ENCODE measurements around the gene HIPK3.
"Not testable (repeated sequence)": the region's sequence is repeated elsewhere in the genome, so short reads cannot be mapped to it uniquely, and the experiment has no call there.

The HIPK3 gene

GRCh38 chr11:33237039-33237597, 20.1 kb upstream of the HIPK3 start:
- no peaks in the 10 kb centered on the region for H3K4me1 ChIP-seq (ENCODE audit: control insufficient read depth, insufficient read depth, low read length)
- H3K27ac ChIP-seq (ENCODE audit: low read depth, low read length): no peak overlapping the region
- H3K4me3 ChIP-seq (ENCODE audit: low read length): no peak overlapping the region
- H3K36me3 ChIP-seq (ENCODE audit: control insufficient read depth, insufficient read depth, low read length): no peaks in the 10 kb centered on the region
- no peaks in the 10 kb centered on the region for H3K27me3 ChIP-seq (ENCODE audit: control insufficient read depth, insufficient read depth, low read length)
- H3K9ac ChIP-seq (ENCODE audit: low read length): no peak overlapping the region

DNA sequence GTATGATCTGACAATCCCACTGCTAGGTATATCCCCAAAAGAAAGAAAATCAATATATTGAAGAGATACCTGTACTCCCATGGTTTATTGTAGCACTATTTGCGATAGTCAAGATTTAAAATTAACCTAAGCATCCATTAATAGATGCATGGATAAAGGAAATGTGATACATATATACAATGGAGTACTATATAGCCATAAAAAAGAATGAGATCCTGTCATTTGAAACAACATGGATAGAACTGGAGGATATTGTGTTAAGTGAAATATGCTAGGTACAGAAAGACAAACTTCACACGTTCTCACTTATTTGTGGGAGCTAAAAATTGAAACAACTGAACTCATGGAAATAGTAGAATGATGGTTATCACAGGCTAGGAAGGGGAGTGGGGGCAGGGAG, 14.6 kb upstream of the HIPK3 start:
- Histone ChIP-seq H3K27ac (ENCODE audit: low read depth, low read length) (no peak overlapping the region), H3K9ac (ENCODE audit: low read length) (no peak overlapping the region), H3K4me3 (ENCODE audit: low read length) (no peak overlapping the region), H3K4me1 (ENCODE audit: control insufficient read depth, insufficient read depth, low read length) (no peaks in the 10 kb centered on the region), H3K36me3 (ENCODE audit: control insufficient read depth, insufficient read depth, low read length) (no peaks in the 10 kb centered on the region), H3K27me3 (ENCODE audit: control insufficient read depth, insufficient read depth, low read length) (no peaks in the 10 kb centered on the region)

- H3K4me1 ChIP-seq (ENCODE audit: control insufficient read depth, insufficient read depth, low read length); H3K27ac ChIP-seq (ENCODE audit: low read depth, low read length); H3K27me3 ChIP-seq (ENCODE audit: control insufficient read depth, insufficient read depth, low read length); H3K36me3 ChIP-seq (ENCODE audit: control insufficient read depth, insufficient read depth, low read length); H3K9ac ChIP-seq (ENCODE audit: low read length); H3K4me3 ChIP-seq (ENCODE audit: low read length): not testable (repeated sequence)
Observed at GRCh38 chr11:33243654-33244053, 13.5 kb upstream of the HIPK3 start.

GRCh38 chr11:33248416-33248971, 8.7 kb upstream of the HIPK3 start:
- Histone ChIP-seq H3K4me1 (ENCODE audit: control insufficient read depth, insufficient read depth, low read length) (peaks cover 3% of the 10 kb centered on the region), H3K9ac (ENCODE audit: low read length) (no peak overlapping the region), H3K36me3 (ENCODE audit: control insufficient read depth, insufficient read depth, low read length) (no peaks in the 10 kb centered on the region), H3K4me3 (ENCODE audit: low read length) (no peak overlapping the region), H3K27me3 (ENCODE audit: control insufficient read depth, insufficient read depth, low read length) (no peaks in the 10 kb centered on the region), H3K27ac (ENCODE audit: low read depth, low read length) (no peak overlapping the region)

- H3K36me3 ChIP-seq (ENCODE audit: control insufficient read depth, insufficient read depth, low read length): no peaks in the 10 kb centered on the region
- no peaks in the 10 kb centered on the region for H3K27me3 ChIP-seq (ENCODE audit: control insufficient read depth, insufficient read depth, low read length)
- peak overlapping the region; percentile 51 for H3K4me3 ChIP-seq (ENCODE audit: low read length)
- peak overlapping the region; percentile 100 for H3K27ac ChIP-seq (ENCODE audit: low read depth, low read length)
- no peak overlapping the region for H3K9ac ChIP-seq (ENCODE audit: low read length)
- H3K4me1 ChIP-seq (ENCODE audit: control insufficient read depth, insufficient read depth, low read length): peaks cover 8% of the 10 kb centered on the region
Observed at GRCh38 chr11:33256031-33256812, 959 bp upstream of the HIPK3 start.

GRCh38 chr11:33256813-33257159, 395 bp upstream of the HIPK3 start:
- H3K27me3 ChIP-seq (ENCODE audit: control insufficient read depth, insufficient read depth, low read length): no peaks in the 10 kb centered on the region
- H3K4me1 ChIP-seq (ENCODE audit: control insufficient read depth, insufficient read depth, low read length): peaks cover 8% of the 10 kb centered on the region
- H3K27ac ChIP-seq (ENCODE audit: low read depth, low read length): peak overlapping the region; percentile 100
- H3K9ac ChIP-seq (ENCODE audit: low read length): peak overlapping the region; percentile 2
- no peaks in the 10 kb centered on the region for H3K36me3 ChIP-seq (ENCODE audit: control insufficient read depth, insufficient read depth, low read length)
- peak overlapping the region; percentile 51 for H3K4me3 ChIP-seq (ENCODE audit: low read length)

DNA sequence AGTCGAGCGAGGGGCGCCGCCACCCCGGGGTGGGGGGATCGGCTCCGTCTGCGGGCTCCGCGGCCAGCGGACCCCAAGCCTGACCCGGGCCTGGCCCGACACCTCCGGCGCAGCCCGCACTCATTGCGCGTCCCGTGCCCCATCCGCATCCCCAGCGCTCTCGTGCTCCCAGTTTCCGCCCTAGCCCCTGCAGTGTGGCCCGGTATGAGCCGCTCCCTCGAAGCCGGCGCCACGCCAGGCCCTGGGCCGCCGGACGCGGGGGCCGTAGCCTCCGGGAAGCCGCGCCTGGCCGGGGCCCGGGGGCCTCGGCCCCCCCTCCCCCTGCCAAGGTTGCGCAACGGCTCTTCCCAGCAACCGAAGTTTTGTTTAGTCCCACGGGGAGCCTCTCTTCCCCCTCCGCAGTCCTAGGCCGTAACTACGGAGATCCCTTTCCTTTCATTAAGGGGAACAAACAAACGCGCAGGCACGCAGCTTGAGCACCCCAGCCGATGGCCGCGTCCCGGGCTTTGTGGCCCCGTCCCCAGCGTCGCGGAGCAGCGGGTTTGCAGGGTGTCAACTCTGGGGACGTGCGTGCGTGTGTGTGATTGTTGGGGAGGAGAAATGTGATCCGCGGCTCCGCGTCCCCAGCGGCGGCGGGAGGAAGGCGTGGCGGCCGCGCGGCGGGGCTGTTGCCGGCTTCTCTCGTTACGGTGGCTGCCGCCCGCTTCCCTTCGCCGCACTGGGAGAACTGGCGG, 883 bp downstream of the HIPK3 start:
- H3K4me3 ChIP-seq (ENCODE audit: low read length): peak overlapping the region; percentile 79
- peak overlapping the region; percentile 99 for H3K9ac ChIP-seq (ENCODE audit: low read length)
- H3K27me3 ChIP-seq (ENCODE audit: control insufficient read depth, insufficient read depth, low read length): no peaks in the 10 kb centered on the region
- H3K4me1 ChIP-seq (ENCODE audit: control insufficient read depth, insufficient read depth, low read length): peaks cover 16% of the 10 kb centered on the region
- H3K36me3 ChIP-seq (ENCODE audit: control insufficient read depth, insufficient read depth, low read length): no peaks in the 10 kb centered on the region
- H3K27ac ChIP-seq (ENCODE audit: low read depth, low read length): peak overlapping the region; percentile 100

DNA sequence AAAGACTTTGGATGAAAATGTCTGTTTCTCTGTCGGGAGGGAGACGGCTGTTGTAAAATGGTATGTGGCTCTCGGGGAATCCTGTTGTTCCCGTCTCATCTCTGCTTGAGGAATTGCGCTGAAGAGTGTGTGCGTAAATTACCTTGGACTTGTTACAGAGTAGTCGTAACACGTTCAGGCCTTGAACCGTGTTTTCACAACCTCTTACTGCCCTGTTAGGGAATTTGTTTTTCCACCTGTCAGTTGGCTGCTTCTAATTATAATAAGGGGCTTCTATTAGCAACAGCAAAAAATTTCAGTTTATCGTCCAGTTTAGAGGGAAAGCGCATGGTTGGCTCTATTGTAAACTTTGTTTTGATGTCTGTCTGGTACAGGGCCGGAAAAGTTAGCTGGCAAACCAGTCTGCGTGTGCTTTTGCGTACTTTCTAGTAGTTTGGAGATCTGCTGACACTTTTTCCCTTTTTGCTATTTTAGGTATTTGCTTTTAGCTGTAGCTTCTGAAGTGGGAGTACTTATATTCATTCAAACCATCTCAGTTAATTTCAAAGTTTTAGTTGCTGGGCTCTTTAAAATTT, 1.5 kb downstream of the HIPK3 start:
- peak overlapping the region; percentile 79 for H3K4me3 ChIP-seq (ENCODE audit: low read length)
- no peaks in the 10 kb centered on the region for H3K36me3 ChIP-seq (ENCODE audit: control insufficient read depth, insufficient read depth, low read length)
- peak overlapping the region; percentile 99 for H3K9ac ChIP-seq (ENCODE audit: low read length)
- H3K27ac ChIP-seq (ENCODE audit: low read depth, low read length): peak overlapping the region; percentile 100
- H3K27me3 ChIP-seq (ENCODE audit: control insufficient read depth, insufficient read depth, low read length): no peaks in the 10 kb centered on the region
- H3K4me1 ChIP-seq (ENCODE audit: control insufficient read depth, insufficient read depth, low read length): peaks cover 18% of the 10 kb centered on the region

- H3K4me3 ChIP-seq (ENCODE audit: low read length): peak overlapping the region; percentile 24
- H3K4me1 ChIP-seq (ENCODE audit: control insufficient read depth, insufficient read depth, low read length): peaks cover 21% of the 10 kb centered on the region
- H3K27ac ChIP-seq (ENCODE audit: low read depth, low read length): peak overlapping the region; percentile 100
- no peaks in the 10 kb centered on the region for H3K27me3 ChIP-seq (ENCODE audit: control insufficient read depth, insufficient read depth, low read length)
- H3K36me3 ChIP-seq (ENCODE audit: control insufficient read depth, insufficient read depth, low read length): no peaks in the 10 kb centered on the region
- H3K9ac ChIP-seq (ENCODE audit: low read length): no peak overlapping the region
Observed at GRCh38 chr11:33259869-33260268, 2.7 kb downstream of the HIPK3 start.

- not testable (repeated sequence) for H3K27ac ChIP-seq (ENCODE audit: low read depth, low read length); H3K36me3 ChIP-seq (ENCODE audit: control insufficient read depth, insufficient read depth, low read length); H3K9ac ChIP-seq (ENCODE audit: low read length); H3K4me3 ChIP-seq (ENCODE audit: low read length); H3K27me3 ChIP-seq (ENCODE audit: control insufficient read depth, insufficient read depth, low read length)
- H3K4me1 ChIP-seq (ENCODE audit: control insufficient read depth, insufficient read depth, low read length): peaks cover 21% of the 10 kb centered on the region
Observed at GRCh38 chr11:33261350-33261749, 4.2 kb downstream of the HIPK3 start.

GRCh38 chr11:33262011-33262645, 4.9 kb downstream of the HIPK3 start:
- peaks cover 25% of the 10 kb centered on the region for H3K4me1 ChIP-seq (ENCODE audit: control insufficient read depth, insufficient read depth, low read length)

DNA sequence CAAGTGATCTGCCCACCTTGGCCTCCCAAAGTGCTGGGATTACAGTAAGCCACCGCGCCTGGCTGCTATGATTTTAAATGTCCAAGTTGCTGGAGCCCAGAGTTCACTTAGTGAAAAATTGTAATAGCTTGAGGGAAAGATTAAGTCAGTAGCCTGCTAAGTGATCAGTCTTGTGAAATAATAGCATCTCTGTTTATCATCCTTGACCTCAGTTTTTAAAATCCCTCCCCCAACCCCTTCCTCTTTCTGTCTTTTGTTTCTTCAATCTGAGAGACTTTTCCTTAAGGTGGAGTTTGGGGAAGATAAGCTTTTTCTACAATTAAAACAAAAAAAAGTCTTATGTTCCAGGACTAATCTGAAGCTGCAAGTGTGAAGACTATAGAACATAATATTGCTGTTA, 6.4 kb downstream of the HIPK3 start:
- Histone ChIP-seq H3K4me1 (ENCODE audit: control insufficient read depth, insufficient read depth, low read length) (peaks cover 25% of the 10 kb centered on the region), H3K36me3 (ENCODE audit: control insufficient read depth, insufficient read depth, low read length) (no peaks in the 10 kb centered on the region), H3K27ac (ENCODE audit: low read depth, low read length) (no peak overlapping the region), H3K27me3 (ENCODE audit: control insufficient read depth, insufficient read depth, low read length) (no peaks in the 10 kb centered on the region), H3K9ac (ENCODE audit: low read length) (no peak overlapping the region), H3K4me3 (ENCODE audit: low read length) (no peak overlapping the region)

More at GRCh38 chr11:33262011-33262645, 4.9 kb downstream of the HIPK3 start:
- no peaks in the 10 kb centered on the region for H3K27me3 ChIP-seq (ENCODE audit: control insufficient read depth, insufficient read depth, low read length)
- no peak overlapping the region for H3K27ac ChIP-seq (ENCODE audit: low read depth, low read length)
- H3K36me3 ChIP-seq (ENCODE audit: control insufficient read depth, insufficient read depth, low read length): no peaks in the 10 kb centered on the region
- no peak overlapping the region for H3K9ac ChIP-seq (ENCODE audit: low read length)
- no peak overlapping the region for H3K4me3 ChIP-seq (ENCODE audit: low read length)
